Prostate gland (tissue), 2 donors: ENCODE measurements around the gene LMO4. TPM values are rescaled to one million over a fixed set of nuclear protein-coding genes. Genes with fewer than 3 reads are reported as not detected.

Experiments
- DNase-seq: peaks from one replicate; pipeline ENCODE4 v3.0.0-alpha.2; 2019; ENCODE audit warnings: low spot score
- H3K27ac ChIP-seq, 2 donors: fragments of 200-600 bp; sonication (generic); 2 replicates each; pipeline ENCODE4 v1.5.1; 2017 to 2019
- H3K27me3 ChIP-seq: fragments of 200-600 bp; sonication (generic); replicated peaks from 2 replicates; pipeline ENCODE4 v1.5.1; 2019; ENCODE audit not compliant: insufficient read depth
- H3K36me3 ChIP-seq, 2 donors: fragments of 200-600 bp; sonication (generic); 1 replicate in 1 of 2; 2 replicates in 1 of 2; pipeline versions ENCODE4 v1.5.1 to v1.8.1; 2017 to 2019
- H3K4me1 ChIP-seq: fragments of 200-600 bp; sonication (generic); replicated peaks from 2 replicates; pipeline ENCODE4 v1.5.1; 2019
- H3K4me3 ChIP-seq, 2 donors: fragments of 200-600 bp; sonication (generic); 2 replicates each; pipeline ENCODE4 v1.5.1; 2017 to 2019
- H3K9me3 ChIP-seq: fragments of 200-600 bp; sonication (generic); 2 replicates; pipeline ENCODE4 v1.5.1; 2017
- POLR2A ChIP-seq: fragments of 450-650 bp; IDR thresholded peaks from one replicate; pipeline ENCODE4 v1.6.1; 2016; ENCODE audit warnings: antibody characterized with exemption, mild to moderate bottlenecking
- POLR2AphosphoS5 ChIP-seq: sonication (generic); formaldehyde crosslinking; IDR thresholded peaks from one replicate; pipeline ENCODE4 v1.6.1; 2017; ENCODE audit warnings: antibody characterized with exemption
- WGBS: methylation state at CpG from one replicate; pipeline ENCODE4 v1.1.5; 2018; 5-methylcytosine and 5-hydroxymethylcytosine counted together
- intact Hi-C: fragments of 100-400 bp; cut with DNase I; formaldehyde crosslinking; loops from one replicate; pipeline ENCODE4 v1.14.2; 2022
- total RNA-seq, 2 donors: library from RNA; depleted of rRNA; stranded (reverse); fragments of >200 nt; gene quantifications; one replicate each; pipeline ENCODE4 v1.1.0, GENCODE V29; 2016
- TF ChIP-seq, protein P1 (sequence below), 4 experiments: fragments of 200-600 bp in 2 of 4; fragments of 450-650 bp in 2 of 4; sonication (generic) in 2 of 4; IDR thresholded peaks; 1 replicate in 3 of 4; 2 replicates in 1 of 4; pipeline ENCODE4 v1.5.1; 2016 to 2019; ENCODE audit warnings: antibody characterized with exemption in 4 of 4, mild to moderate bottlenecking in 2 of 4, moderate library complexity in 2 of 4

Gene LMO4
- total RNA-seq, 2 donors from 2014 or later = 41.9 to 78.0 TPM

- no peaks in the 10 kb centered on the region for H3K27me3 ChIP-seq
- TF ChIP-seq, protein P1, sequence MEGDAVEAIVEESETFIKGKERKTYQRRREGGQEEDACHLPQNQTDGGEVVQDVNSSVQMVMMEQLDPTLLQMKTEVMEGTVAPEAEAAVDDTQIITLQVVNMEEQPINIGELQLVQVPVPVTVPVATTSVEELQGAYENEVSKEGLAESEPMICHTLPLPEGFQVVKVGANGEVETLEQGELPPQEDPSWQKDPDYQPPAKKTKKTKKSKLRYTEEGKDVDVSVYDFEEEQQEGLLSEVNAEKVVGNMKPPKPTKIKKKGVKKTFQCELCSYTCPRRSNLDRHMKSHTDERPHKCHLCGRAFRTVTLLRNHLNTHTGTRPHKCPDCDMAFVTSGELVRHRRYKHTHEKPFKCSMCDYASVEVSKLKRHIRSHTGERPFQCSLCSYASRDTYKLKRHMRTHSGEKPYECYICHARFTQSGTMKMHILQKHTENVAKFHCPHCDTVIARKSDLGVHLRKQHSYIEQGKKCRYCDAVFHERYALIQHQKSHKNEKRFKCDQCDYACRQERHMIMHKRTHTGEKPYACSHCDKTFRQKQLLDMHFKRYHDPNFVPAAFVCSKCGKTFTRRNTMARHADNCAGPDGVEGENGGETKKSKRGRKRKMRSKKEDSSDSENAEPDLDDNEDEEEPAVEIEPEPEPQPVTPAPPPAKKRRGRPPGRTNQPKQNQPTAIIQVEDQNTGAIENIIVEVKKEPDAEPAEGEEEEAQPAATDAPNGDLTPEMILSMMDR (IDR thresholded peaks at IDR 0.05) = no peak
- TF ChIP-seq POLR2AphosphoS5 (no peak), POLR2A (no peak)
- no peaks in the 10 kb centered on the region for H3K9me3 ChIP-seq
- H3K4me1 ChIP-seq = no peaks in the 10 kb centered on the region
- no peak for DNase-seq
- no peak overlapping the region for H3K27ac ChIP-seq
- no peaks in the 10 kb centered on the region for H3K36me3 ChIP-seq
- WGBS = 88% methylated on average over 1 of the region's 1 CpG
- intact Hi-C loops = no loop called here
- no peak overlapping the region for H3K4me3 ChIP-seq
Measured at GRCh38 chr1:87358219-87358618, 29.5 kb downstream of the LMO4 start.

DNA sequence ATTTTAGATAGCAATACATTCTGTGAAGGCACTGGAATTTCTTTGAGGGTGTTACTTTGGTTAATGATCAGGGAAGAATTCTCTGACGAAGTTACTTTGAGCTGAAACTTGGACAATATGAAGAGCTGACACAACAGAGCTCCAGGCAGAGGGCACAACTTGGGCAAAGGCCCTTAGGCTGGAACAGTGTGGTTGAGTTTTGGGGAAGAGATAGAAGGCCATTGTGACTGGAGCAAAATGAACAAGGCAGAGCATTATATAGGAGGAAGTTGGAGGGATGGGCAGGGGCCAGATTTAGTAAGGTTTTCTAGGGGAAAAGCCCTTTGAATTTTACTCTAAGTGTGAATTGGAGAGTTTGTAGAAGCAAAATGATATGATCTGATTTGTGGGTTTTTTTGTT lies 30.9 kb downstream of the LMO4 start:
- Histone ChIP-seq H3K27me3 (no peaks in the 10 kb centered on the region), H3K9me3 (no peaks in the 10 kb centered on the region), H3K27ac (no peak overlapping the region), H3K36me3 (no peaks in the 10 kb centered on the region), H3K4me3 (no peak overlapping the region), H3K4me1 (no peaks in the 10 kb centered on the region)
- intact Hi-C loops = no loop called here
- no peak for DNase-seq
- TF ChIP-seq POLR2AphosphoS5 = no peak
- TF ChIP-seq, protein P1 (IDR thresholded peaks at IDR 0.05) = no peak
- no peak for TF ChIP-seq POLR2A
- 92% methylated on average over 1 of the region's 1 CpG for WGBS

GRCh38 chr1:87362063-87362833 lies 33.6 kb downstream of the LMO4 start:
- no peaks in the 10 kb centered on the region for H3K36me3 ChIP-seq
- H3K9me3 ChIP-seq = no peaks in the 10 kb centered on the region
- intact Hi-C loops = no loop called here
- no peak overlapping the region for H3K4me3 ChIP-seq
- TF ChIP-seq, protein P1 (IDR thresholded peaks at IDR 0.05) = no peak
- TF ChIP-seq POLR2AphosphoS5 (no peak), POLR2A (no peak)
- H3K27ac ChIP-seq = no peak overlapping the region
- DNase-seq = no peak
- H3K27me3 ChIP-seq = no peaks in the 10 kb centered on the region
- WGBS = 61% methylated on average over 5 of the region's 5 CpGs
- H3K4me1 ChIP-seq = no peaks in the 10 kb centered on the region

DNA sequence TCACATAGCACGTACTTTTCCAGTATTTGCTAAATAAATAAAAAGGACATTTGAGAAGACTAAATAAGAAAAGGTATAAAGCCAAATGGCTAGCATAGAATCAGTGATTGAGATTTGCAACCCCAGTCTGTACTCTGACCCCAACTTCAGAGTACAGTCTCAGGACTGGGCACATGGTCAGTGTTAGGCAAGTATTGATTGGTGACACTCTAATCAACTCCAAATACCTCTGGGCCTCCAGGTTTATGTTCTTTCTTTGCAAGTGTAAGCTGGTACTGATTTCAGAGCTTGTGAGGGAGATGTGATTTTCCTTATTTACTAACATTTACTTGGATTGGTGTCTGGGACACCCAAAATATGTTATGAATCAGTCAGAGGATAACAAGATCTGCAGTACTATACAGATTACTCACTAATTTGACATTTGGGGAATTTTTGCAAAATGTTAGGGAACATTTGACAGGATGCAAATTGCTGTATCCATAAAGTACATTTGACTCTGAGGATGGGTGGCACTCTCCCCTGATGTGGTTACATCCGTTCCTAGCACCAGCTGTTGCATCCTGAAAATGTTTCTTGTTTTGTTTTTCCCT lies 34.2 kb downstream of the LMO4 start:
- WGBS = 73% methylated on average over 2 of the region's 2 CpGs
- TF ChIP-seq, protein P1 (IDR thresholded peaks at IDR 0.05) = no peak
- no peak for TF ChIP-seq POLR2AphosphoS5
- Histone ChIP-seq H3K9me3 (no peaks in the 10 kb centered on the region), H3K4me1 (no peaks in the 10 kb centered on the region), H3K4me3 (no peak overlapping the region), H3K27ac (no peak overlapping the region), H3K27me3 (no peaks in the 10 kb centered on the region), H3K36me3 (no peaks in the 10 kb centered on the region)
- DNase-seq = no peak
- intact Hi-C loops = no loop called here

DNA sequence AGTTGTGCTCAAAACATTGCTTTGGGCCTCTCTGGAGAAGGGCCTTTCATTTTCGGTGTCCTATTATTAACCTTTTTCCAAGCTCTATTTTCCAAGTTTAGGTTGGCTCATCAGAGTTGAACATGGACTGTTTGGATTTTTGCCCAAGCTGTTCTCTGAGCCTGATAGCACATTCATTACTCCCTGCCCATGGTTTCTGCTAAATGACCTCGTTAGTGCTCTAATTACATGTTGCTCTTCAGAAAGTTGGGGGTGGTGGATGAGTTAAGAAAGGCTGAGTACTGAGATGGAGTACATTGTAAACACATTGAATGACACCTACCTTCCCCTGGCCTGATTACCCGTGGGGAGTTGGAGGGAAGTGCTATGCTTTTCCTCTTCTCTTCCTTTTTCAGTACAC lies 38.9 kb downstream of the LMO4 start:
- Histone ChIP-seq H3K36me3 (no peaks in the 10 kb centered on the region), H3K27me3 (no peaks in the 10 kb centered on the region), H3K4me1 (no peaks in the 10 kb centered on the region), H3K4me3 (no peak overlapping the region), H3K9me3 (no peaks in the 10 kb centered on the region), H3K27ac (no peak overlapping the region)
- intact Hi-C loops = no loop called here
- 62% methylated on average over 3 of the region's 3 CpGs for WGBS
- TF ChIP-seq POLR2AphosphoS5 = no peak
- TF ChIP-seq, protein P1 (IDR thresholded peaks at IDR 0.05) = no peak
- TF ChIP-seq POLR2A = no peak
- no peak for DNase-seq
